Spleen (tissue), 11 donors: Measurements from ENCODE around the gene VPS18. TPM values are rescaled to one million over a fixed set of nuclear protein-coding genes. Genes with fewer than 3 reads are reported as not detected.

ENCODE experiments used
- DNase-seq: peaks from one replicate; pipeline ENCODE4 v3.0.0-alpha.2; 2020
- H3K27ac ChIP-seq, 8 donors: fragments of 200-600 bp; sonication (generic) in 7 of 8; 1 replicate in 4 of 8; 2 replicates in 4 of 8; pipeline versions ENCODE4 v1.5.0 to v1.8.0; 2016 to 2021; ENCODE audit warnings: inconsistent platforms in 4 of 8, mild to moderate bottlenecking in 4 of 8, moderate library complexity in 1 of 8
- H3K27me3 ChIP-seq, 7 donors: fragments of 200-600 bp; sonication (generic) in 6 of 7; replicated peaks in 1 of 7; 1 replicate in 4 of 7; 2 replicates in 3 of 7; pipeline versions ENCODE4 v1.5.0 to v1.8.0; 2016 to 2021; ENCODE audit warnings: inconsistent platforms in 3 of 7, mild to moderate bottlenecking in 1 of 7
- H3K36me3 ChIP-seq, 6 donors: fragments of 200-600 bp; sonication (generic) in 5 of 6; 1 replicate in 4 of 6; 2 replicates in 2 of 6; pipeline versions ENCODE4 v1.5.0 to v1.8.0; 2016 to 2021; ENCODE audit warnings: inconsistent platforms in 2 of 6
- H3K4me1 ChIP-seq, 6 donors: fragments of 200-600 bp; sonication (generic) in 5 of 6; 1 replicate in 3 of 6; 2 replicates in 3 of 6; pipeline versions ENCODE4 v1.5.0 to v1.8.0; 2016 to 2021; ENCODE audit warnings: inconsistent platforms in 3 of 6
- H3K4me3 ChIP-seq, 8 donors: fragments of 200-600 bp; sonication (generic) in 7 of 8; 1 replicate in 4 of 8; 2 replicates in 4 of 8; pipeline versions ENCODE4 v1.5.0 to v1.8.0; 2016 to 2021; ENCODE audit warnings: inconsistent platforms in 4 of 8, mild to moderate bottlenecking in 4 of 8, moderate library complexity in 2 of 8
- H3K9me3 ChIP-seq, 8 donors: fragments of 200-600 bp; sonication (generic) in 7 of 8; 1 replicate in 4 of 8; 2 replicates in 4 of 8; pipeline versions ENCODE4 v1.5.0 to v1.8.0; 2016 to 2021; ENCODE audit warnings: inconsistent platforms in 4 of 8
- CTCF ChIP-seq, 11 experiments: fragments of 200-600 bp in 7 of 11; fragments of 450-650 bp in 4 of 11; sonication (generic) in 4 of 11; IDR thresholded peaks in 8 of 11; conservative IDR thresholded peaks in 3 of 11; 1 replicate in 7 of 11; 2 replicates in 4 of 11; pipeline versions ENCODE4 v1.4.0 to v1.8.0; 2016 to 2021; ENCODE audit warnings: antibody characterized with exemption in 11 of 11, inconsistent platforms in 4 of 11, mild to moderate bottlenecking in 1 of 11
- POLR2A ChIP-seq, 3 donors: fragments of 450-650 bp; IDR thresholded peaks; one replicate each; pipeline ENCODE4 v1.5.1; 2017; ENCODE audit warnings: antibody characterized with exemption in 3 of 3, mild to moderate bottlenecking in 1 of 3
- POLR2AphosphoS5 ChIP-seq, 3 donors: sonication (generic); formaldehyde crosslinking; IDR thresholded peaks; one replicate each; pipeline ENCODE4 v1.5.1; 2017; ENCODE audit warnings: antibody characterized with exemption in 3 of 3
- WGBS, 5 donors: extraction: QIAGEN DNeasy Blood & Tissue Kit in 3 of 5; methylation state at CpG; one replicate each; pipeline versions ENCODE4 v1.1.5 to v1.1.7; 2013 to 2018; 5-methylcytosine and 5-hydroxymethylcytosine counted together
- intact Hi-C: fragments of 100-400 bp; cut with DNase I; formaldehyde crosslinking; loops from one replicate; pipeline ENCODE4 v1.15.0; 2023; ENCODE audit warnings: low total_unique reads
- polyA plus RNA-seq, 3 donors: library from polyadenylated mRNA; stranded (reverse); fragments of 200-250 nt; gene quantifications; one replicate each; pipeline ENCODE4 v1.2.1, GENCODE V29; 2013
- total RNA-seq, 7 donors: library from RNA; depleted of rRNA in 3 of 7; stranded (reverse); fragments of >200 nt in 3 of 7; fragmentation: NEBNext Ultra II Directional in 4 of 7; extraction: Animal tissue kit (Norgen Biotek cat#: 25700) in 4 of 7; gene quantifications; one replicate each; pipeline versions ENCODE4 v1.1.0 to v1.2.1, GENCODE V29; 2016 to 2021
- donor health status: healthy with polysubstance abuse.
- donor health status: DM: no; HTN: no; CAD: no; lungs with moderate emphysema.
- donor health status: DM: no; HTN: no; CAD: no.
- donor health status: Bipolar disorder and iron deficiency.
- donor health status: healthy.
- donor health status: DM: no; HTN: no; CAD: no.
- donor health status: DM: yes; HTN: yes; CAD: no.

The VPS18 gene
- total and polyA plus RNA-seq, 10 donors, result 7.2 to 29.1 (median 22.3) TPM

- TF ChIP-seq CTCF (IDR thresholded peaks at IDR 0.05 in 8 of 11, conservative IDR thresholded peaks at IDR 0.05 in 3 of 11) (no peak), POLR2AphosphoS5 (IDR thresholded peaks at IDR 0.05) (no peak), POLR2A (IDR thresholded peaks at IDR 0.05) (no peak)
- Histone ChIP-seq H3K4me3 (no peak overlapping the region), H3K27me3 (peaks cover 0 to 26% (median 5%) of the 10 kb centered on the region in 7 donors), H3K4me1 (peaks cover 0 to 24% (median 15%) of the 10 kb centered on the region in 6 donors), H3K27ac (no peak overlapping the region), H3K36me3 (no peaks in the 10 kb centered on the region), H3K9me3 (no peaks in the 10 kb centered on the region)
- intact Hi-C loops, result no loop called here
- 72 to 88% (median 82%) methylated on average over 5 of the region's 5 CpGs for whole genome bisulfite sequencing, 5 donors
- no peak for DNase-seq
Observed at GRCh38 chr15:40869686-40870085, 24.6 kb upstream of the VPS18 start.

GRCh38 chr15:40870716-40871115 lies 23.5 kb upstream of the VPS18 start:
- Histone ChIP-seq H3K27ac (no peak overlapping the region), H3K9me3 (no peaks in the 10 kb centered on the region), H3K4me1 (peaks cover 0 to 24% (median 15%) of the 10 kb centered on the region in 6 donors), H3K27me3 (peaks cover 0 to 27% (median 5%) of the 10 kb centered on the region in 7 donors), H3K4me3 (no peak overlapping the region), H3K36me3 (no peaks in the 10 kb centered on the region)
- TF ChIP-seq POLR2A (IDR thresholded peaks at IDR 0.05), result no peak
- no peak for TF ChIP-seq CTCF (IDR thresholded peaks at IDR 0.05 in 8 of 11, conservative IDR thresholded peaks at IDR 0.05 in 3 of 11)
- TF ChIP-seq POLR2AphosphoS5 (IDR thresholded peaks at IDR 0.05), result no peak
- intact Hi-C loops, result no loop called here
- no peak for DNase-seq
- 82 to 100% (median 96%) methylated on average over 1 of the region's 1 CpG for whole genome bisulfite sequencing, 5 donors

- Histone ChIP-seq H3K4me1 (peaks cover 0 to 24% (median 15%) of the 10 kb centered on the region in 6 donors), H3K4me3 (no peak overlapping the region), H3K9me3 (no peaks in the 10 kb centered on the region), H3K27ac (no peak overlapping the region), H3K27me3 (peaks cover 0 to 27% (median 5%) of the 10 kb centered on the region in 7 donors), H3K36me3 (no peaks in the 10 kb centered on the region)
- no peak for DNase-seq
- 79 to 83% (median 81%) methylated on average over 12 to 13 of the region's 13 CpGs for WGBS, 5 donors
- TF ChIP-seq POLR2A (IDR thresholded peaks at IDR 0.05), result no peak
- no peak for TF ChIP-seq POLR2AphosphoS5 (IDR thresholded peaks at IDR 0.05)
- no peak for TF ChIP-seq CTCF (IDR thresholded peaks at IDR 0.05 in 8 of 11, conservative IDR thresholded peaks at IDR 0.05 in 3 of 11)
- intact Hi-C loops, result no loop called here
Observed at GRCh38 chr15:40871749-40872617, 22.3 kb upstream of the VPS18 start.
